Measurements from ENCODE around the gene DLK2.

DNA sequence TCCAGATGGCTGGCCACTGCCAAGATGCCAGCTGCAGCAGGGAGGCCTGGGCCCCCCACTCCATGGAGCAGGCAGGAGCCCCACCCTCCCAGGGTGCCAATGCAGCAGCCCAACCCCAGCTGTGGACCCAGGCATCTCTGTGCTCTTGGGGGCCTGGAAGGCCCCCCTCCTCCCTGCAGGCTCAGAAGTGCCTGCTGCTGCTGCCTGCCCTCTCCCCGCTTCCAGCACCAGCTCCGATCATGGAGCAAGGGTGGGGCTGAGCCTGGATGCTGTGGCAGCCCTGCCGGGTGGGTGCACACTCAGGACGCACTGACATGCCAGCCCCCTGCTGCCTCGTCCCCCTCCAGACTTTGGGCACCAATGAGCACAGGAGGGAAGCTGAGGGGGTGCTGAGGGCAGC is 42.8 kb downstream of the DLK2 start:
- TF ChIP-seq ZNF70 (CRISPR knock-in tag; IDR thresholded peaks at IDR 0.05) (no peak), ARNTL (CRISPR knock-in tag; IDR thresholded peaks at IDR 0.05; ENCODE audit: borderline replicate concordance, low read depth) (no peak), OSR1 (CRISPR knock-in tag; IDR thresholded peaks at IDR 0.05) (no peak), ZNF565 (CRISPR knock-in tag; conservative IDR thresholded peaks at IDR 0.05; ENCODE audit: low read depth) (no peak), ZNF8 (CRISPR knock-in tag; IDR thresholded peaks at IDR 0.05) (no peak), ZFP30 (CRISPR knock-in tag; IDR thresholded peaks at IDR 0.05) (no peak), SNAI2 (CRISPR knock-in tag; IDR thresholded peaks at IDR 0.05) (no peak), ZC3H10 (CRISPR knock-in tag; IDR thresholded peaks at IDR 0.05) (no peak)
- TF ChIP-seq, protein P1, sequence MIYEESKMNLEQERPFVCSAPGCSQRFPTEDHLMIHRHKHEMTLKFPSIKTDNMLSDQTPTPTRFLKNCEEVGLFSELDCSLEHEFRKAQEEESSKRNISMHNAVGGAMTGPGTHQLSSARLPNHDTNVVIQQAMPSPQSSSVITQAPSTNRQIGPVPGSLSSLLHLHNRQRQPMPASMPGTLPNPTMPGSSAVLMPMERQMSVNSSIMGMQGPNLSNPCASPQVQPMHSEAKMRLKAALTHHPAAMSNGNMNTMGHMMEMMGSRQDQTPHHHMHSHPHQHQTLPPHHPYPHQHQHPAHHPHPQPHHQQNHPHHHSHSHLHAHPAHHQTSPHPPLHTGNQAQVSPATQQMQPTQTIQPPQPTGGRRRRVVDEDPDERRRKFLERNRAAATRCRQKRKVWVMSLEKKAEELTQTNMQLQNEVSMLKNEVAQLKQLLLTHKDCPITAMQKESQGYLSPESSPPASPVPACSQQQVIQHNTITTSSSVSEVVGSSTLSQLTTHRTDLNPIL (CRISPR knock-in tag; IDR thresholded peaks at IDR 0.05; ENCODE audit: low read depth), result no peak

Measured in SK-N-SH treated with all-trans-retinoic acid at 6 μM for 48 hours (cell line).